C4-2B (cell line): ENCODE measurements around the gene ACSM2A.
"Not testable (repeated sequence)": the region's sequence is repeated elsewhere in the genome, so short reads cannot be mapped to it uniquely, and the experiment has no call there.

Experiments
- CTCF ChIP-seq: fragments of 450-650 bp; conservative IDR thresholded peaks from 2 replicates; pipeline ENCODE4 v1.5.1; 2017; ENCODE audit warnings: mild to moderate bottlenecking
- ZFX ChIP-seq: fragments of 450-650 bp; IDR thresholded peaks from 2 replicates; pipeline ENCODE4 v1.6.1; 2017

DNA sequence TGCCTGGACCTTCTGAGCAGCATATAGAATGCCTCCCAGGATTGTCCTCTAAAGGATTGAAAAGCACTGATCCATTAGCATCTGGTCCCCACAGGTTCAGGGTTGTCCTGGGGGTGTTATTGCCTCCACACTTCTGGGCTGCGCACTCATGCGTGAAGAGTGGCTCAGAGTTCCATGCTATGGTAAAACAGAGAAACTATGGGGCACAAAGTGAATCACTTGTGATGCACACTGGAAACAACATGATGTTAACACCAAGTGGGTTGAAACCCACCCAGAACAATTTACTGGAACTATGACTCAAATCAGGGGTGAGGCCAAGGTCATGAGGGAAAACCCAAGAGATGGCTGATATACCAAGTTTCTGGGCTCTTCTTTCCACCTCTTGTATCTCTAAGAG is 18.6 kb downstream of the ACSM2A start:
- not testable (repeated sequence) for TF ChIP-seq CTCF, ZFX
